Measurements from ENCODE around the gene BPIFA3.

BPIFA3 gene

DNA sequence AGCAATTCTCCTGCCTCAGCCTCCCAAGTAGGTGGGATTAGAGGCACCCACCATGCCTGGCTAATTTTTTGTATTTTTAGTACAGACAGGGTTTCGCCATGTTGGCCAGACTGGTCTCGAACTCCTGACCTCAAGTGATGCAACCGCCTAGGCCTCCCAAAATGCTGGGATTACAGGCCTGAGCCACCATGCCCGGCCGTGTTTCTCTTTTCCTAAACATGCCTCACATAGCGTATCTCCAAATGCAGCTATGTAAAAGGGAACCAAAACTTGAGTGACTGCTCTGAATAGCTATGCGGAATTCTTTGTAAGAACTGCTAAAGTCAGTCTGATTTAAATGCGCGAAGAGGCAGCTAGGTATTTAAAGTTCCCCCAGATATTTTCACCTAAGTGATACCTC, 28.7 kb upstream of the BPIFA3 start:
- no peak for DNase-seq (ENCODE audit: low read depth, low spot score)
- TF ChIP-seq CTCF (IDR thresholded peaks at IDR 0.05; ENCODE audit: low read depth, low read length): no peak
- H3K4me3 ChIP-seq (ENCODE audit: low read depth, low read length): no peak overlapping the region
- in situ Hi-C loops (cut with HindIII; ENCODE audit: low sequenced_read_pairs): no loop called here

- no peak overlapping the region for H3K4me3 ChIP-seq (ENCODE audit: low read depth, low read length)
- no peak for TF ChIP-seq CTCF (IDR thresholded peaks at IDR 0.05; ENCODE audit: low read depth, low read length)
- DNase-seq (ENCODE audit: low read depth, low spot score): no peak
- in situ Hi-C loops (cut with HindIII; ENCODE audit: low sequenced_read_pairs): no loop called here
These were observed 25.7 kb upstream of the BPIFA3 start for GRCh38 chr20:33191484-33191883.

GRCh38 chr20:33191955-33192354, 25.2 kb upstream of the BPIFA3 start:
- in situ Hi-C loops (cut with HindIII; ENCODE audit: low sequenced_read_pairs): no loop called here
- H3K4me3 ChIP-seq (ENCODE audit: low read depth, low read length): no peak overlapping the region
- DNase-seq (ENCODE audit: low read depth, low spot score): no peak
- TF ChIP-seq CTCF (IDR thresholded peaks at IDR 0.05; ENCODE audit: low read depth, low read length): no peak

GRCh38 chr20:33192912-33193501, 24.1 kb upstream of the BPIFA3 start:
- in situ Hi-C loops (cut with HindIII; ENCODE audit: low sequenced_read_pairs): no loop called here
- no peak for TF ChIP-seq CTCF (IDR thresholded peaks at IDR 0.05; ENCODE audit: low read depth, low read length)
- H3K4me3 ChIP-seq (ENCODE audit: low read depth, low read length): no peak overlapping the region
- DNase-seq (ENCODE audit: low read depth, low spot score): no peak

DNA sequence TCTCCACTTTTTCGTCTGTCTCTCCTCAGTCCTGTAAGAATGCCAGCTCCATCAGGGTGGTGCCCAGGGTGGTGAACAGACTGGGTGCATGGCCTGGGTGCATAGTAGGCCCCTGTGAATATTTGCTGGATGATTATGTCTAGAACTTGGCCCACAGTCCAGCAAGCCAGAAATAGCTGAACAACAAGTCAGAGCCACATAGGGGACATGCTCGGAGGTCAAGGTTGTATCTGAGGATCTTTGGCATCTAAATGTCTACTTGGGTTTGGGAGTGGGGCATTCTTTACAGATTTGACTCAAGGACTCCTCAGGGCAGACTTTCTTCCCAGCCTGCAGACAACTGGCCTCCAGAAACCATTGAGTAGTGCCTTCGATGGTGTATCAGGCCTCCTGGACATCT, 18.1 kb upstream of the BPIFA3 start:
- no peak for DNase-seq (ENCODE audit: low read depth, low spot score)
- H3K4me3 ChIP-seq (ENCODE audit: low read depth, low read length): no peak overlapping the region
- no peak for TF ChIP-seq CTCF (IDR thresholded peaks at IDR 0.05; ENCODE audit: low read depth, low read length)
- in situ Hi-C loops (cut with HindIII; ENCODE audit: low sequenced_read_pairs): no loop called here

- no peak overlapping the region for H3K4me3 ChIP-seq (ENCODE audit: low read depth, low read length)
- DNase-seq (ENCODE audit: low read depth, low spot score): no peak
- in situ Hi-C loops (cut with HindIII; ENCODE audit: low sequenced_read_pairs): no loop called here
- no peak for TF ChIP-seq CTCF (IDR thresholded peaks at IDR 0.05; ENCODE audit: low read depth, low read length)
These were observed 14.7 kb upstream of the BPIFA3 start for GRCh38 chr20:33202451-33202850.

DNA sequence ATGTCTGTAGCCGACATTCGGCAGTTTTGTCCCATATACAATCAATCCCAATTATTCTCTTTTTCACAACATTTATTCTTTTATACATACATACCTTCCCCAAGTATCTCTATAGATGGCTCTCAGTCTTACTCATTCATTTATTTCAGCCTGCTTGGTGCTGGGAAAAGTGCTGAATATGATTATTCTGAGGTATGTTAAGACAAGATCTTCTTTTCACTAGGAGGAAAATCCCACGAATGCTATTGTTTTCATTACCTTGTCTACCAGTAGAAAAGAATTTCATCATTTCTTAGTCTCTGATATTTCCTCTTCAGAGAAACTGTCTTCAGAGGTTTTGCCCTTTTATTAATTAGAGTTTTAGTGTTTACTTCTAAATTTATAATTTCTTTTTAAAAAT, 13.7 kb upstream of the BPIFA3 start:
- no peak overlapping the region for H3K4me3 ChIP-seq (ENCODE audit: low read depth, low read length)
- no peak for TF ChIP-seq CTCF (IDR thresholded peaks at IDR 0.05; ENCODE audit: low read depth, low read length)
- no peak for DNase-seq (ENCODE audit: low read depth, low spot score)
- in situ Hi-C loops (cut with HindIII; ENCODE audit: low sequenced_read_pairs): no loop called here

All from astrocyte of the spinal cord (primary cell).